ENCODE measurements around the gene AEBP1. TPM values are rescaled to one million over a fixed set of nuclear protein-coding genes. Genes with fewer than 3 reads are reported as not detected.
"Not testable (repeated sequence)": the region's sequence is repeated elsewhere in the genome, so short reads cannot be mapped to it uniquely, and the experiment has no call there.

The AEBP1 gene
- total RNA-seq, 1 experiment from 2014 or later = 49.3 TPM

DNA sequence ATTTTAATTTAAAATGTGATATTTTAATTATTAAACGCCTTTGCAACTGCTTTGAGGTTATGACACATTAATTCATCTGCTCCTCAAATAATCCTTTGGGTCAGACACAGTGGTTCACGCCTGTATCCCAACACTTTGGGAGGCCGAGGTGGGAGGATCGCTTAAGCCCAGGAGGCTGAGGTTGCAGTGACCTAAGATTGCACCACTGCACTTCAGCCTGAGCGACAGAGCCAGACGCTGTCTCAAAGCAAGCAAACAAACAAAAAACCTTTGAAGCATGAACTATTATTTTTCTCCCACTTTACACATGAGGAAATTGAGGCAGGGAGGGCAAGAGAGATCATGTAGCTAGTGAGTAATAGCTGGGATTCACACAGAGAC, 20.7 kb downstream of the AEBP1 start:
- Histone ChIP-seq H3T11ph (ENCODE audit: low read length) (no peak overlapping the region), H2AFZ (ENCODE audit: low read length) (no peak overlapping the region), H3K9ac (ENCODE audit: extremely low read depth, insufficient read length, low read length) (no peak overlapping the region), H2BK120ac (ENCODE audit: low read depth, low read length, poor library complexity, severe bottlenecking) (no peak overlapping the region), H3K4me1 (ENCODE audit: insufficient read depth, low read length) (no peaks in the 10 kb centered on the region), H3K9me3 (ENCODE audit: control insufficient read depth, low read depth, low read length) (no peaks in the 10 kb centered on the region), H3K4ac (ENCODE audit: low read depth, low read length) (no peak overlapping the region), H4K20me1 (ENCODE audit: control insufficient read depth, insufficient read depth, insufficient read length) (no peaks in the 10 kb centered on the region), H3K18ac (ENCODE audit: insufficient read length, low read depth, low read length) (no peak overlapping the region), H3K4me2 (ENCODE audit: insufficient read depth, insufficient read length, low read length) (no peak overlapping the region), H3K14ac (ENCODE audit: insufficient read depth, low read length) (no peak overlapping the region), H3K79me2 (ENCODE audit: insufficient read depth, low read length) (no peaks in the 10 kb centered on the region; the same call in 1 of the 2 replicates), H3K23me2 (ENCODE audit: insufficient read length, low read depth, low read length, poor library complexity, severe bottlenecking) (peaks cover 11% of the 10 kb centered on the region), H2BK5ac (ENCODE audit: insufficient read length, low read length) (no peak overlapping the region), H3K79me1 (ENCODE audit: insufficient read depth, low read depth, low read length, poor library complexity, severe bottlenecking) (peaks cover 2% of the 10 kb centered on the region), H4K5ac (ENCODE audit: insufficient read length, low read depth, low read length) (no peak overlapping the region), H2AK5ac (ENCODE audit: insufficient read length, low read length) (no peak overlapping the region), H3K56ac (ENCODE audit: insufficient read length, low read depth, low read length) (no peak overlapping the region), H3K23ac (ENCODE audit: insufficient read length, low read depth, low read length) (no peak overlapping the region), H2BK12ac (ENCODE audit: insufficient read length, low read depth, low read length) (no peak overlapping the region), H3K27ac (ENCODE audit: insufficient read length, low read depth, low read length) (no peak overlapping the region), H2BK15ac (ENCODE audit: low read depth, low read length) (no peak overlapping the region), H4K8ac (replicated peaks; ENCODE audit: insufficient read length, low read depth, low read length) (no peak overlapping the region), H2BK20ac (ENCODE audit: low read depth, low read length, poor library complexity, severe bottlenecking) (no peak overlapping the region), H3K27me3 (ENCODE audit: insufficient read depth, low read length) (no peaks in the 10 kb centered on the region), H4K91ac (ENCODE audit: insufficient read length, low read depth, low read length) (no peak overlapping the region)
- WGBS (ENCODE audit: extremely low coverage, insufficient read length, low lambda C conversion rate) = no CpG with 5 or more reads among the region's 6 CpGs
- Mint-ChIP-seq H3K36me3 (ENCODE audit: insufficient read depth in 1 of 3, low read depth in 3 of 3) (peaks cover 9 to 28% (median 20%) of the 10 kb centered on the region in 3 experiments), H3K4me1 (peaks cover 10 to 12% of the 10 kb centered on the region in 2 experiments), H3K9me3 (peaks cover 8 to 9% of the 10 kb centered on the region in 2 experiments), H3K27me3 (ENCODE audit: low read depth) (peaks cover 45% of the 10 kb centered on the region), H3K4me3 (peak overlapping the region in 1 of 2 experiments; percentile 50; a peak in 2 of 5 replicates), H3K27ac (no peak overlapping the region)
- no peak for DNase-seq
- TF ChIP-seq CTCF (conservative IDR thresholded peaks at IDR 0.05) = no peak

GRCh38 chr7:44126574-44126973, 22.4 kb downstream of the AEBP1 start:
- H3K4ac ChIP-seq (ENCODE audit: low read depth, low read length); H2AK5ac ChIP-seq (ENCODE audit: insufficient read length, low read length); H3K23ac ChIP-seq (ENCODE audit: insufficient read length, low read depth, low read length); H3K56ac ChIP-seq (ENCODE audit: insufficient read length, low read depth, low read length); H3K27me3 ChIP-seq (ENCODE audit: insufficient read depth, low read length); H2BK120ac ChIP-seq (ENCODE audit: low read depth, low read length, poor library complexity, severe bottlenecking); H2BK15ac ChIP-seq (ENCODE audit: low read depth, low read length); H4K20me1 ChIP-seq (ENCODE audit: control insufficient read depth, insufficient read depth, insufficient read length); H3K9ac ChIP-seq (ENCODE audit: extremely low read depth, insufficient read length, low read length); H3K79me2 ChIP-seq (ENCODE audit: insufficient read depth, low read length); H3K9me3 ChIP-seq (ENCODE audit: control insufficient read depth, low read depth, low read length); H3K27ac ChIP-seq (ENCODE audit: insufficient read length, low read depth, low read length); H2BK12ac ChIP-seq (ENCODE audit: insufficient read length, low read depth, low read length); H2BK20ac ChIP-seq (ENCODE audit: low read depth, low read length, poor library complexity, severe bottlenecking); H3K4me2 ChIP-seq (ENCODE audit: insufficient read depth, insufficient read length, low read length); H4K5ac ChIP-seq (ENCODE audit: insufficient read length, low read depth, low read length); H3K18ac ChIP-seq (ENCODE audit: insufficient read length, low read depth, low read length); H3K9me3 Mint-ChIP-seq; H3K4me3 Mint-ChIP-seq; H3K14ac ChIP-seq (ENCODE audit: insufficient read depth, low read length); DNase-seq; H2AFZ ChIP-seq (ENCODE audit: low read length); H4K8ac ChIP-seq (replicated peaks; ENCODE audit: insufficient read length, low read depth, low read length); H3K4me1 ChIP-seq (ENCODE audit: insufficient read depth, low read length); H3T11ph ChIP-seq (ENCODE audit: low read length); H2BK5ac ChIP-seq (ENCODE audit: insufficient read length, low read length); H3K27ac Mint-ChIP-seq; H4K91ac ChIP-seq (ENCODE audit: insufficient read length, low read depth, low read length); H3K79me1 ChIP-seq (ENCODE audit: insufficient read depth, low read depth, low read length, poor library complexity, severe bottlenecking): not testable (repeated sequence)
- Mint-ChIP-seq H3K27me3 (ENCODE audit: low read depth) (peaks cover 57% of the 10 kb centered on the region), H3K36me3 (ENCODE audit: insufficient read depth in 1 of 3, low read depth in 3 of 3) (peaks cover 0 to 11% (median 2%) of the 10 kb centered on the region in 3 experiments; a peak in 5 of 7 replicates), H3K4me1 (peaks cover 10 to 17% of the 10 kb centered on the region in 2 experiments)
- WGBS (ENCODE audit: extremely low coverage, insufficient read length, low lambda C conversion rate) = no CpG with 5 or more reads among the region's 4 CpGs
- H3K23me2 ChIP-seq (ENCODE audit: insufficient read length, low read depth, low read length, poor library complexity, severe bottlenecking) = peaks cover 11% of the 10 kb centered on the region
